DOHH2 (cell line): ENCODE results near the gene ACTG2.

ENCODE experiments used
- EZH2phosphoT487 ChIP-seq: fragments of 200-600 bp; sonication (generic); IDR thresholded peaks from 2 replicates; pipeline ENCODE4 v1.6.1; 2017; ENCODE audit warnings: borderline replicate concordance, mild to moderate bottlenecking, antibody characterized with exemption, low read length, moderate library complexity, mixed read lengths
- TF ChIP-seq, protein P1 (sequence below): fragments of 200-600 bp; sonication (generic); IDR thresholded peaks from one replicate; pipeline ENCODE4 v1.5.1; 2014; ENCODE audit warnings: antibody characterized with exemption, mild to moderate bottlenecking, low read depth, low read length; ENCODE audit not compliant: poor library complexity, severe bottlenecking

DNA sequence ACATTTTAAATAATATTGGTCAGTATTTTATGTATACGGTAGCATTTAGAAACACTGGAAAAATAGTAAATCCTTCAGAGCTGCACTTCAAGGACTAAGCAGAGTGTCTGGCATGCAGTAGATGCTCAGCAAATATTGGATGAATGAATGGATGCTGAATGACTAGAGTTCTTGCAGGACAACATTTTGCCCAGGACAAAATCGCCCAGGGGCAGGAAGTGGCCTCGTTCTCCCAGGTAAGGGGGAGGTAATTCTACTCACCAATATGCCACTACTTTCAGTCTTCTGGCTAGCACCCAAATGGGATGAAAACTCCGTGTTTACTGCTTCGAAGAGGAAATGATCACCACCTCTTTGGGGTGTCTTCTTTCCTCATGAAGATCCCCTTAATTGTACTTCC lies 29.9 kb downstream of the ACTG2 start:
- TF ChIP-seq, protein P1, sequence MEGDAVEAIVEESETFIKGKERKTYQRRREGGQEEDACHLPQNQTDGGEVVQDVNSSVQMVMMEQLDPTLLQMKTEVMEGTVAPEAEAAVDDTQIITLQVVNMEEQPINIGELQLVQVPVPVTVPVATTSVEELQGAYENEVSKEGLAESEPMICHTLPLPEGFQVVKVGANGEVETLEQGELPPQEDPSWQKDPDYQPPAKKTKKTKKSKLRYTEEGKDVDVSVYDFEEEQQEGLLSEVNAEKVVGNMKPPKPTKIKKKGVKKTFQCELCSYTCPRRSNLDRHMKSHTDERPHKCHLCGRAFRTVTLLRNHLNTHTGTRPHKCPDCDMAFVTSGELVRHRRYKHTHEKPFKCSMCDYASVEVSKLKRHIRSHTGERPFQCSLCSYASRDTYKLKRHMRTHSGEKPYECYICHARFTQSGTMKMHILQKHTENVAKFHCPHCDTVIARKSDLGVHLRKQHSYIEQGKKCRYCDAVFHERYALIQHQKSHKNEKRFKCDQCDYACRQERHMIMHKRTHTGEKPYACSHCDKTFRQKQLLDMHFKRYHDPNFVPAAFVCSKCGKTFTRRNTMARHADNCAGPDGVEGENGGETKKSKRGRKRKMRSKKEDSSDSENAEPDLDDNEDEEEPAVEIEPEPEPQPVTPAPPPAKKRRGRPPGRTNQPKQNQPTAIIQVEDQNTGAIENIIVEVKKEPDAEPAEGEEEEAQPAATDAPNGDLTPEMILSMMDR: no peak
- no peak for TF ChIP-seq EZH2phosphoT487
